ENCODE results near the gene ARL2BP. TPM values are rescaled to one million over a fixed set of nuclear protein-coding genes. Genes with fewer than 3 reads are reported as not detected.
A peak's percentile ranks its signal among the peaks of the same experiment; 100 is the strongest.

ARL2BP gene
- total RNA-seq, 1 donor from 2014 or later: 41.5 TPM

- no peak overlapping the region for H3K4me3 Mint-ChIP-seq
- H3K4me3 ChIP-seq: no peak overlapping the region
- H3K27me3 ChIP-seq: no peaks in the 10 kb centered on the region
- H3K4me2 ChIP-seq: no peak overlapping the region
- H3K36me3 Mint-ChIP-seq: no peaks in the 10 kb centered on the region
- H3K9me3 Mint-ChIP-seq: no peaks in the 10 kb centered on the region
- H3K27me3 Mint-ChIP-seq (ENCODE audit: insufficient read depth, low read depth): peaks cover 4% of the 10 kb centered on the region
- H3K79me2 ChIP-seq (ENCODE audit: low read depth): no peaks in the 10 kb centered on the region
- H3K27ac Mint-ChIP-seq: peak overlapping the region; percentile 35
- H2AFZ ChIP-seq (replicated peaks): no peak overlapping the region
- peaks cover 41% of the 10 kb centered on the region for H3K4me1 Mint-ChIP-seq
- H3F3A ChIP-seq (ENCODE audit: low read depth): peaks cover 22% of the 10 kb centered on the region
- peaks cover 21% of the 10 kb centered on the region for H3K4me1 ChIP-seq
- H4K20me1 ChIP-seq (ENCODE audit: low read depth): no peaks in the 10 kb centered on the region
- no peak overlapping the region for H3K9ac ChIP-seq
- H3K27ac ChIP-seq: no peak overlapping the region
- no peaks in the 10 kb centered on the region for H3K9me3 ChIP-seq (ENCODE audit: low read depth)
- DNase-seq (ENCODE audit: low spot score): no peak
- TF ChIP-seq, protein P1, sequence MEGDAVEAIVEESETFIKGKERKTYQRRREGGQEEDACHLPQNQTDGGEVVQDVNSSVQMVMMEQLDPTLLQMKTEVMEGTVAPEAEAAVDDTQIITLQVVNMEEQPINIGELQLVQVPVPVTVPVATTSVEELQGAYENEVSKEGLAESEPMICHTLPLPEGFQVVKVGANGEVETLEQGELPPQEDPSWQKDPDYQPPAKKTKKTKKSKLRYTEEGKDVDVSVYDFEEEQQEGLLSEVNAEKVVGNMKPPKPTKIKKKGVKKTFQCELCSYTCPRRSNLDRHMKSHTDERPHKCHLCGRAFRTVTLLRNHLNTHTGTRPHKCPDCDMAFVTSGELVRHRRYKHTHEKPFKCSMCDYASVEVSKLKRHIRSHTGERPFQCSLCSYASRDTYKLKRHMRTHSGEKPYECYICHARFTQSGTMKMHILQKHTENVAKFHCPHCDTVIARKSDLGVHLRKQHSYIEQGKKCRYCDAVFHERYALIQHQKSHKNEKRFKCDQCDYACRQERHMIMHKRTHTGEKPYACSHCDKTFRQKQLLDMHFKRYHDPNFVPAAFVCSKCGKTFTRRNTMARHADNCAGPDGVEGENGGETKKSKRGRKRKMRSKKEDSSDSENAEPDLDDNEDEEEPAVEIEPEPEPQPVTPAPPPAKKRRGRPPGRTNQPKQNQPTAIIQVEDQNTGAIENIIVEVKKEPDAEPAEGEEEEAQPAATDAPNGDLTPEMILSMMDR (IDR thresholded peaks at IDR 0.05): no peak
- TF ChIP-seq EZH2 (IDR thresholded peaks at IDR 0.05) (no peak), EZH2phosphoT487 (IDR thresholded peaks at IDR 0.05) (no peak)
- no peaks in the 10 kb centered on the region for H3K36me3 ChIP-seq
These were observed 16.7 kb downstream of the ARL2BP start for GRCh38 chr16:57261806-57262205.

DNA sequence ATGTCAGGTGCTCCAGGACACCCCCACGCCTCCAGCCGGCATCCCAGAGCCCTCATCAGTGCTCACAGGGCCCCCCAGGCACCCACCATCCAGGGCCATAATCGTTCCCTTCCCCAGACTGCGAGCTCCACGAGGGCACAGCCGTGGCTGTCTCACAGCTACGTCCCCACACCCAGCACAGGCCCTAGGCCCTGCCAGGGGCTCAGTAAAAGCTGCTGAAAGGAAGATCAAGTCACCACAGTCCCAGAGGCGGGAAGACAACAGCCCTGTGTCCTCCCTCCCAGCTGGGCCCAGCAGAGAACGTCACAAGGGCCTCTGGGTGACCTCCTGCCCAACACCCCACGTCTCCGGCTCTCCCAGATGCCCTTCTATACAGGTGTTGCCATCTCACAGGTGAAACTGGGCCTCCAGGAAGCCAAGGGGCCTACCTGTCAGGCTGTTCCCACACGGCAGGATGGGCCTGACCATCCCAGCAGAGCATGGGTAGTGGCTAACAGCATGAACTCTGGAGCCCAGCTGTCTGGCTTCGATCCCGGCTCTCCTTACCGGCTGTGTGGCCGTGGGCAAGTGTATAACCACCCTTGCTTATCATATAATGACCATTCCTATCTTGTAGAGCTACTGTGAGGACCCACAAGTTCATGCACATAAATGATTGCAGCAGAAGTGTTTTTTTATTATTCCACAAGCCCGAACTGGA, 17.9 kb downstream of the ARL2BP start:
- H3K4me3 Mint-ChIP-seq: no peak overlapping the region
- Histone ChIP-seq H3F3A (ENCODE audit: low read depth) (peaks cover 22% of the 10 kb centered on the region), H2AFZ (replicated peaks) (no peak overlapping the region)

GRCh38 chr16:57263541-57264351, 18.7 kb downstream of the ARL2BP start:
- TF ChIP-seq EZH2 (IDR thresholded peaks at IDR 0.05): no peak
- TF ChIP-seq, protein P1 (IDR thresholded peaks at IDR 0.05): no peak
- TF ChIP-seq EZH2phosphoT487 (IDR thresholded peaks at IDR 0.05): no peak
- Mint-ChIP-seq H3K36me3 (no peaks in the 10 kb centered on the region), H3K27me3 (ENCODE audit: insufficient read depth, low read depth) (peaks cover 6% of the 10 kb centered on the region), H3K9me3 (no peaks in the 10 kb centered on the region), H3K27ac (no peak overlapping the region), H3K4me1 (peaks cover 42% of the 10 kb centered on the region), H3K4me3 (no peak overlapping the region)
- no peaks in the 10 kb centered on the region for H4K20me1 ChIP-seq (ENCODE audit: low read depth)
- no peak overlapping the region for H3K27ac ChIP-seq
- peaks cover 22% of the 10 kb centered on the region for H3F3A ChIP-seq (ENCODE audit: low read depth)
- H3K9ac ChIP-seq: no peak overlapping the region
- H3K36me3 ChIP-seq: no peaks in the 10 kb centered on the region
- peaks cover 22% of the 10 kb centered on the region for H3K4me1 ChIP-seq
- H3K27me3 ChIP-seq: no peaks in the 10 kb centered on the region
- no peak for DNase-seq (ENCODE audit: low spot score)
- no peaks in the 10 kb centered on the region for H3K79me2 ChIP-seq (ENCODE audit: low read depth)
- no peak overlapping the region for H3K4me3 ChIP-seq
- no peak overlapping the region for H2AFZ ChIP-seq (replicated peaks)
- H3K9me3 ChIP-seq (ENCODE audit: low read depth): no peaks in the 10 kb centered on the region
- H3K4me2 ChIP-seq: no peak overlapping the region

More for the DNA sequence above, 17.9 kb downstream of the ARL2BP start:
- no peak for DNase-seq (ENCODE audit: low spot score)
- peaks cover 21% of the 10 kb centered on the region for H3K4me1 ChIP-seq
- no peaks in the 10 kb centered on the region for H3K36me3 ChIP-seq
- no peaks in the 10 kb centered on the region for H3K79me2 ChIP-seq (ENCODE audit: low read depth)
- no peak overlapping the region for H3K4me3 ChIP-seq
- Mint-ChIP-seq H3K36me3 (no peaks in the 10 kb centered on the region), H3K27me3 (ENCODE audit: insufficient read depth, low read depth) (peaks cover 6% of the 10 kb centered on the region), H3K4me1 (peaks cover 45% of the 10 kb centered on the region), H3K9me3 (no peaks in the 10 kb centered on the region), H3K27ac (peak overlapping the region; percentile 90)
- no peak for TF ChIP-seq EZH2 (IDR thresholded peaks at IDR 0.05)
- TF ChIP-seq, protein P1 (IDR thresholded peaks at IDR 0.05): no peak
- TF ChIP-seq EZH2phosphoT487 (IDR thresholded peaks at IDR 0.05): no peak
- no peak overlapping the region for H3K4me2 ChIP-seq
- H3K9me3 ChIP-seq (ENCODE audit: low read depth): no peaks in the 10 kb centered on the region
- H3K27ac ChIP-seq: no peak overlapping the region
- no peak overlapping the region for H3K9ac ChIP-seq
- no peaks in the 10 kb centered on the region for H4K20me1 ChIP-seq (ENCODE audit: low read depth)
- no peaks in the 10 kb centered on the region for H3K27me3 ChIP-seq
